Endothelial cell of umbilical vein (primary cell): ENCODE data around the gene UGCG.

Source experiments
- EZH2 ChIP-seq: IDR thresholded peaks from 2 replicates; pipeline ENCODE4 v1.6.1; 2012; ENCODE audit warnings: borderline replicate concordance, low read depth, mild to moderate bottlenecking, moderate library complexity, low read length, inconsistent platforms; ENCODE audit not compliant: severe bottlenecking
- JUN ChIP-seq: IDR thresholded peaks from 2 replicates; pipeline ENCODE4 v1.6.1; 2011; ENCODE audit warnings: borderline replicate concordance, low read depth; ENCODE audit not compliant: insufficient read length, insufficient read depth
- POLR2AphosphoS5 ChIP-seq: IDR thresholded peaks from 2 replicates; pipeline ENCODE4 v1.6.1; 2012; ENCODE audit warnings: low read depth, mild to moderate bottlenecking, control low read depth, low read length, moderate library complexity; ENCODE audit not compliant: insufficient read depth
- TF ChIP-seq, protein P1 (sequence below), 2 donors: IDR thresholded peaks; 1 replicate in 1 of 2; 2 replicates in 1 of 2; pipeline ENCODE4 v1.5.1; 2011; ENCODE audit warnings: low read length in 2 of 2, mild to moderate bottlenecking in 2 of 2, moderate library complexity in 2 of 2, control low read depth in 1 of 2, inconsistent platforms in 1 of 2, low read depth in 1 of 2; ENCODE audit not compliant: insufficient read depth in 1 of 2; ENCODE audit errors: extremely low read depth in 1 of 2

DNA sequence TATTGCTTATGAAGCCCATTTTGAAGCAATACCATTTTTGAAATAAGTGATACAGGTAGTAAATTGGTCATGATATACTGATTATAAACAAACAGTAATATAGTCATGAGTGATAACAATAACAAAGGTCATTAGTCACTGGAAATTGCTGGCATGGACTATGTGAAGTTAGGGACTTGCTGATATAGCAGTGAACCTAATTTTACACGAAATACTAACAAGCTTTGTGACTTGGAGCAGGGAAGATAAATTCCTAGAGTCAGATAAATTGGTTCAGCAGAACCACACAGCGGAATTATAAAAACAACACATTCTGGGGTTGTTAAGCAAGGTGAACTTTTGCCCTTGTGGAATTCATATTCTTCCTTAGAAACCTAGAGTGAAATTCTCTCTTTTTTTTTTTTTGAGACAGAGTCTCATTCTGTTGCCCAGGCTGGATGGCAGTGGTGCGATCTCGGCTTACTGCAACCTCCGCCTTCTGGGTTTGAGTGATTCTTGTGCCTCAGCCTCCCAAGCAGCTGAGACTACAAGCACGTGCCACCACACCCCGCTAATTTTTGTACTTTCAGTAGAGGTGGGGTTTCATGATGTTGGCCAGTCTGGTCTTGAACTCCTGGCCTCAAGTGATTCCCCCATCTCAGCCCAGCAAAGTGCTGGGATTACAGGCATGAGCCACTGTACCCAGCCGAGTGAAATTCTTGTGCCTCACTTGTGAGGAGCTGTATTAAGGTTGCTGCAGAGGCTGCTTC, 6.0 kb downstream of the UGCG start:
- TF ChIP-seq, protein P1, sequence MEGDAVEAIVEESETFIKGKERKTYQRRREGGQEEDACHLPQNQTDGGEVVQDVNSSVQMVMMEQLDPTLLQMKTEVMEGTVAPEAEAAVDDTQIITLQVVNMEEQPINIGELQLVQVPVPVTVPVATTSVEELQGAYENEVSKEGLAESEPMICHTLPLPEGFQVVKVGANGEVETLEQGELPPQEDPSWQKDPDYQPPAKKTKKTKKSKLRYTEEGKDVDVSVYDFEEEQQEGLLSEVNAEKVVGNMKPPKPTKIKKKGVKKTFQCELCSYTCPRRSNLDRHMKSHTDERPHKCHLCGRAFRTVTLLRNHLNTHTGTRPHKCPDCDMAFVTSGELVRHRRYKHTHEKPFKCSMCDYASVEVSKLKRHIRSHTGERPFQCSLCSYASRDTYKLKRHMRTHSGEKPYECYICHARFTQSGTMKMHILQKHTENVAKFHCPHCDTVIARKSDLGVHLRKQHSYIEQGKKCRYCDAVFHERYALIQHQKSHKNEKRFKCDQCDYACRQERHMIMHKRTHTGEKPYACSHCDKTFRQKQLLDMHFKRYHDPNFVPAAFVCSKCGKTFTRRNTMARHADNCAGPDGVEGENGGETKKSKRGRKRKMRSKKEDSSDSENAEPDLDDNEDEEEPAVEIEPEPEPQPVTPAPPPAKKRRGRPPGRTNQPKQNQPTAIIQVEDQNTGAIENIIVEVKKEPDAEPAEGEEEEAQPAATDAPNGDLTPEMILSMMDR (IDR thresholded peaks at IDR 0.05; ENCODE audit: extremely low read depth in 1 of 2, insufficient read depth in 1 of 2, low read depth in 1 of 2, low read length in 2 of 2): no peak
- TF ChIP-seq EZH2 (no peak), POLR2AphosphoS5 (no peak), JUN (peak; percentile 34)
